ENCODE results near the gene NBAS. TPM values are rescaled to one million over a fixed set of nuclear protein-coding genes. Genes with fewer than 3 reads are reported as not detected.

Gene NBAS
- total and polyA plus RNA-seq, 2 donors (not counting 3 experiments of a cell fraction or from before 2014, with no cell fraction given): 29.4 to 43.0 TPM

- intact Hi-C loops (cut with micrococcal nuclease) (no loop called here), dilution Hi-C loops (cut with MboI; ENCODE audit: extremely low pct_ligation_motif_present, low sequenced_read_pairs) (no loop called here)
- Histone ChIP-seq H3K27ac (ENCODE audit: insufficient read depth, low read depth, low read length) (no peak overlapping the region), H3K27me3 (ENCODE audit: control insufficient read depth in 2 of 2, insufficient read depth in 2 of 2, low read length in 2 of 2) (no peaks in the 10 kb centered on the region), H3K9ac (replicated peaks; ENCODE audit: extremely low read depth, insufficient read depth, low read length) (no peak overlapping the region), H3K4me2 (ENCODE audit: insufficient read depth, low read length) (no peak overlapping the region), H4K20me1 (replicated peaks; ENCODE audit: control insufficient read depth, extremely low read depth, insufficient read depth, low read length) (no peaks in the 10 kb centered on the region), H3K79me2 (ENCODE audit: control insufficient read depth, insufficient read depth, low read length) (no peaks in the 10 kb centered on the region), H3K9me3 (replicated peaks; ENCODE audit: control insufficient read depth, insufficient read depth, low read length) (no peaks in the 10 kb centered on the region), H3K4me3 (replicated peaks in 1 of 3; ENCODE audit: insufficient read depth in 1 of 3, low read depth in 1 of 3, low read length in 3 of 3) (no peak overlapping the region), H2AFZ (ENCODE audit: low read depth, low read length) (no peak overlapping the region), H3K9me1 (replicated peaks; ENCODE audit: control insufficient read depth, extremely low read depth, insufficient read depth, low read length) (no peaks in the 10 kb centered on the region), H3K4me1 (ENCODE audit: control insufficient read depth, extremely low read depth, insufficient read depth, low read length) (no peaks in the 10 kb centered on the region), H3K36me3 (ENCODE audit: control insufficient read depth in 2 of 2, extremely low read depth in 1 of 2, insufficient read depth in 2 of 2, low read length in 2 of 2) (no peaks in the 10 kb centered on the region)
- CTCF ChIA-PET: interaction anchor here (4.4 kb wide), 1 partner anchor 149 kb away, joined by 20 read pairs; no protein-coding TSS in a partner anchor
- BruUV-seq (replicated peaks): no TSS peak
- DNase-seq (ENCODE audit: low read depth, low spot score): no peak
- TF ChIP-seq GATA2 (IDR thresholded peaks at IDR 0.05; ENCODE audit: insufficient read depth, insufficient read length, low read depth, low read length): no peak
- no peak for FAIRE-seq
- POLR2A ChIA-PET: no interaction called here
Observed at GRCh38 chr2:15427987-15428386, 133.1 kb downstream of the NBAS start.

DNA sequence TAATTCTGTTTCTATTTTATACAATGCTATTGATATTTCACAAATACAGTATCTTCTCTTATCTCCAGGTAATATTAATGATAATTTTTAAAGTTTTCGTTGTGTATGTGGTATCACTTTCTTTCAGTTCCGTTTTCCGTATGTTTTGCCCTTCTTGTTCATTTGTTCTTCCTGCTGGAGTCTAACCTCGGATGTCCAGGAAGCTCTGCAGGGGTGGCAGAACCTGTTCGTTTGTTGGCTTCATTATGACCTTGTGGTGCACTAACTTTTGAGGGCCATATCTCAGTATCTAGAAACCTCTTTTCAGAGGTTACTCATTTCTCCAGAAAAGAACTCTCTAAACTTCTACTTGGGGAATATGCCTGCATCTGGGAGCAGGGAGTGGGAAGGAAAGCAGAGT is 134.5 kb downstream of the NBAS start:
- TF ChIP-seq MAX (IDR thresholded peaks at IDR 0.05; ENCODE audit: insufficient read depth, insufficient read length) (no peak), POLR2A (IDR thresholded peaks at IDR 0.05; ENCODE audit: low read depth, low read length) (no peak)
- TF ChIP-seq, protein P1, sequence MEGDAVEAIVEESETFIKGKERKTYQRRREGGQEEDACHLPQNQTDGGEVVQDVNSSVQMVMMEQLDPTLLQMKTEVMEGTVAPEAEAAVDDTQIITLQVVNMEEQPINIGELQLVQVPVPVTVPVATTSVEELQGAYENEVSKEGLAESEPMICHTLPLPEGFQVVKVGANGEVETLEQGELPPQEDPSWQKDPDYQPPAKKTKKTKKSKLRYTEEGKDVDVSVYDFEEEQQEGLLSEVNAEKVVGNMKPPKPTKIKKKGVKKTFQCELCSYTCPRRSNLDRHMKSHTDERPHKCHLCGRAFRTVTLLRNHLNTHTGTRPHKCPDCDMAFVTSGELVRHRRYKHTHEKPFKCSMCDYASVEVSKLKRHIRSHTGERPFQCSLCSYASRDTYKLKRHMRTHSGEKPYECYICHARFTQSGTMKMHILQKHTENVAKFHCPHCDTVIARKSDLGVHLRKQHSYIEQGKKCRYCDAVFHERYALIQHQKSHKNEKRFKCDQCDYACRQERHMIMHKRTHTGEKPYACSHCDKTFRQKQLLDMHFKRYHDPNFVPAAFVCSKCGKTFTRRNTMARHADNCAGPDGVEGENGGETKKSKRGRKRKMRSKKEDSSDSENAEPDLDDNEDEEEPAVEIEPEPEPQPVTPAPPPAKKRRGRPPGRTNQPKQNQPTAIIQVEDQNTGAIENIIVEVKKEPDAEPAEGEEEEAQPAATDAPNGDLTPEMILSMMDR (IDR thresholded peaks at IDR 0.05; ENCODE audit: extremely low read depth in 1 of 2, insufficient read depth in 1 of 2, low read depth in 1 of 2, low read length in 2 of 2): no peak
- Histone ChIP-seq H3K27ac (ENCODE audit: insufficient read depth, low read depth, low read length) (no peak overlapping the region), H3K9ac (replicated peaks; ENCODE audit: extremely low read depth, insufficient read depth, low read length) (no peak overlapping the region), H3K9me3 (replicated peaks; ENCODE audit: control insufficient read depth, insufficient read depth, low read length) (no peaks in the 10 kb centered on the region), H3K27me3 (ENCODE audit: control insufficient read depth in 2 of 2, insufficient read depth in 2 of 2, low read length in 2 of 2) (no peaks in the 10 kb centered on the region), H3K79me2 (ENCODE audit: control insufficient read depth, insufficient read depth, low read length) (no peaks in the 10 kb centered on the region), H3K36me3 (ENCODE audit: control insufficient read depth in 2 of 2, extremely low read depth in 1 of 2, insufficient read depth in 2 of 2, low read length in 2 of 2) (no peaks in the 10 kb centered on the region), H4K20me1 (replicated peaks; ENCODE audit: control insufficient read depth, extremely low read depth, insufficient read depth, low read length) (no peaks in the 10 kb centered on the region), H3K4me2 (ENCODE audit: insufficient read depth, low read length) (no peak overlapping the region), H2AFZ (ENCODE audit: low read depth, low read length) (no peak overlapping the region), H3K9me1 (replicated peaks; ENCODE audit: control insufficient read depth, extremely low read depth, insufficient read depth, low read length) (no peaks in the 10 kb centered on the region), H3K4me1 (ENCODE audit: control insufficient read depth, extremely low read depth, insufficient read depth, low read length) (no peaks in the 10 kb centered on the region), H3K4me3 (replicated peaks in 1 of 3; ENCODE audit: insufficient read depth in 1 of 3, low read depth in 1 of 3, low read length in 3 of 3) (no peak overlapping the region)
- FAIRE-seq (no peak), DNase-seq (ENCODE audit: low read depth, low spot score) (no peak)
- POLR2A ChIA-PET: no interaction called here
- BruUV-seq (replicated peaks): no TSS peak
- dilution Hi-C loops (cut with MboI; ENCODE audit: extremely low pct_ligation_motif_present, low sequenced_read_pairs) (no loop called here), intact Hi-C loops (cut with micrococcal nuclease) (no loop called here)
- CTCF ChIA-PET: interaction anchor here (2.3 kb wide), 1 partner anchor 11 kb away, joined by 5 read pairs; no protein-coding TSS in a partner anchor

Data from endothelial cell of umbilical vein (primary cell).